ENCODE measurements around the gene PLCB4.

Gene PLCB4

DNA sequence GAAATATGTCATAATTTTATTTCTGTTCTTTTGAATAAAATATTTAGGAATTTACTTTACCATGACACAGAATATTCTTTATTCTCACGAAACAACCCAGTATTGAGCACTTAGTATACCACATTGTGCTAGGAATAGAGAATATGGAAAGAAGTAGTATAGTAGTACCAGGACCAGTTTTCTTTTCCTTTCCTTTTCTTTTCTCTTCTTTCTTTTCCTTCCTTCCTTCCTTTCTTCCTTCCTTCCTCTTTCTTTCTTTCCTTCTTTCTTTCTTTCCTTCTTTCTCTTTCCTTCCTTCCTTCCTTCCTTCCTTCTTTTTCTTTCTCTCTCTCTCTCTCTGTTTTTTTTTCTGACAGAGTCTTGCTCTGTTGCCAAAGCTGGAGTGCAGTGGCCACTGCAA is 7.5 kb upstream of the PLCB4 start:
- DNase-seq (ENCODE audit: low read depth) = no peak

DNA sequence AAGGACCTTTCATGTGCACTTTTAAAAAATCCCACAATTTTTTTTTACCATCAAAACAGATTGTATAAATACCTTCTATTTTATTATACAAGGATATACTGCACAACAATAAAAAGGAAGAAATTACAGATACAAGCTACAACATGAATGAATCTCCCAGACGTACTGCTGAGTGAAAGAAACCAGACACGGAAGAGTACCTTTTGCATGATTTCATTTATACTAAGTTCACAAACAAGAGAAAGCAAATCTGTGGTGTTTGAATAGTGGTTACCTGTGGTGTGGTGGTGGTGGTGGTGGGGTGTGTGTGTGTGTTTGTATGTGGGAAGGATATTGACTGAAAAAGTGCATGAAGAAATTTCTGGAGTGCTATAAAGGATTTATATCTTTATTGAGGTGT is 6.8 kb upstream of the PLCB4 start:
- DNase-seq (ENCODE audit: low read depth) = no peak

DNA sequence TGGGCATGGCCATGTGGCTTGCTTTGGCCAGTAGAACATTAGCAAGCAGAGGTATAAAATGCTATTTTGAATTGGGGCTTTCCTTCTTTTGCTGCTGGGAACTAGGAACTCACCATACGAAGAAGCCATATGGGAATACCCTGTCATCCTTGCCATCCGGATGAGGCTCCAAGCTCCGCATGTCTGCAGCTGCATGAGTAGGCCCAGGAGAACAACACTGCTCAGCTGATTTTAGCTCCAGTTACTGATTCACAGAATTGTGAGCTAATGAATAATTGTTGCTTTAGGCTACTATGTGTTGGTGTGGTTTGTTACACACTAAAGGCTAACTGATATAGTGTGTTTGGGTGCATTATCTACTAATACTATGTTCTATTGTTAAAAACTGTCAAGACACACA is 2.7 kb upstream of the PLCB4 start:
- no peak for DNase-seq (ENCODE audit: low read depth)

DNA sequence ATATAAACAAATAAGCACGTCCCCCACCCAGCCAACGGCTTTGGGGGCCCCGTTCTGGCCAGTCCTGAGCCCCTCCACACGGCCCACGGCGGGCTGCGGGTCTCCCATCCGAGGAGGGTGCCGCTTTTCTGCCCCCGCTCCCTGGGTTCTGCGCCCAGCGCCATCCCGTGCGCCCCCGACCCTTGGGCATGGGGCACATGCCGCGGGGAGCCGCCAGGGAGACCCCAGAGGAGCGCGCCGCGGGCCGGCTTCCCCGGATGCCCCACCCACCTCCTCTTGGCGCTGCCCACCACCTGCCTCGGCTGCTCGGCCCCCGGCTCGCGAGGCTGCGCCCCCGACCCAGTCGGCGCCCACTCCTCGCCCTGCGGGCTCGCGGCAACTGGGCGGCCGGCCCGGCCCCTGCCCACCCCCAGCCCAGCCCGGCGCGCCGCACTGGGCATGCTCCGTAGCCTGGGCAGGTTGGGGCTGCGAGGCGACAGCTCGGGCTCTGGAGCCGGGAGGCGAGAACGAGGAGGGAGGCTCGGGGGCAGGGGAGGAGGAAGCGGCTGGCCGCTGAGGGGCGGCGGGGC is 570 bp upstream of the PLCB4 start:
- no peak for DNase-seq (ENCODE audit: low read depth)

DNA sequence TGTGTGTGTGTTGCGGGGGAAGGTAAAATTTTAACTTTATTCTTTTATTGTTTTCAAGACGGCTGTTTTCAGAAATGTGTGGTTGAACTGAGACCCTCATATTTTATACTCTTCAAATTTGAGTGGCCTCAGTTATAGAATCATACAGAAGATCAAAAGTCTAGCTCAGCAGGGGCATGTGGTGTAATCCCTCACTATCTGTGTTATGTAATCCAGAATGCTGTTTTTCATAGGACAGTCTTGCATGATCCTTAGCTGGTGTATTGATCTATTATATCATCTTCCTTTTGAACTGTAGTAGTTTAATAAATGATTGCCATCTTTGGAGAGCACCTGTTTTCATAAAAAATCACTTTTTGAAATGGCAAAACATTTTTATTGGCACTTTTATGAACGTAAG is 1.4 kb downstream of the PLCB4 start:
- no peak for DNase-seq (ENCODE audit: low read depth)

DNA sequence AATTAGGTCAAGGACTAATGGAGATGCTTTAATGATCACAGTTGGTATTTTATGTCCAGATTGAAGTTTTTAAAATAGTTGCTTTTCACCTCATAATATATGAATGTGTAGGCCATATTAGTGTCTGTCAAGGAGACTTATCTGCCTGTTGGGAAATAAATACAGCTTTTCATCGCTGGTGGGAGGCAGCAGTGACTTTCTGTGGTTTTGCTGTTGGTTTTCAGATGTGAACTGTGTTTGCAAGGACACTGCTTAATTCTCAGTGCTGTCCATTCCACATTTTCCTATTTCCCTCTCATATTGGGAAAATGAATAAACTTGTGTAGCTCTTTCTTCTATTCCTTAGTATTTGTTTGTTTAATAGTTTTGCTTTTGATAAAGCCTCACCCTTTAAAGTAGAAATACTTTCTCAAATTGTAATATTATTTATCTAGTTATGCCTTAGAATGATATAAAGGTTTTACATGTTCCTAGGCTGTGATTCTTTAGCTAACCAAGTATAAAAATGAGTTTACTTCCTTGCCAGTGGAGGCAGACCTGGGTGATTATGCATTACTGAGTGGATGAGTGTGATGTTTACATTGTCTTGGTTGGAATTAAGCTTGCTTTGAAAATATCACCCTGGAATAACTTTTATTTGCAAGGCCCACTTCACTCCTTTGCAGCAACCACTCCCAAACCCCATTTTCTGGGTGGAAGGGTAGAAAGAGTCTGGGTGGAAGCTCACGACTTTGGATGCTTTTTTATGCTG is 3.3 kb downstream of the PLCB4 start:
- DNase-seq (ENCODE audit: low read depth) = no peak

DNA sequence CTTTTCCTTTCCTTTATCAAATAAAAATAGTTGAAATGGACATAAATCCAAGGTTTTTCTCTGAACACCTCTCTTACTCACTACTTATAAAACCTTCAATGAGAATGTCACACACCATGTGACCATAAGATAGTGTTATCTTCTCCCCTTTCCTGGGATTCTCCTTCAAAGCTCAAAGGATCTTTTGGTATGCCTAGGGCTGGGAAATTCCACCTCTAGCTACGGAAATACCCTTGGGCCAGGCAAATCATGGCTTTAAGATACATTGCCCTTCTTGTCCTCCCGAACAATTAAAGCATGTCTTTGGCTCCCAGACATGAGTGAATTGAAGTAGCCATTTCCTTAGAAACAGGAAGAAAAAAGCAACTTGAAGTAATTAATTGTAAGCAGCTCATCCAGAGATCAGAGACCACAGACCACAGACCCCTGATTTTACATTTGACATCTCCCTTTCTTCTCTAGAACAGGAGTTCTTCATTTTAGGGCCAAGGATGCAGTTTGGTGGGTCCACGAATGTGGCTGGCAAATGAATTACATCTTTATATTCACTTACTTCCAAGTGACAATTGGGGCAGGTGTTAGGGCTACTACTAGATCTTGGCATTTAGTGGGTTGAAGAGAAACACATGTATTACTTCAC is 4.1 kb downstream of the PLCB4 start:
- DNase-seq (ENCODE audit: low read depth) = no peak

DNA sequence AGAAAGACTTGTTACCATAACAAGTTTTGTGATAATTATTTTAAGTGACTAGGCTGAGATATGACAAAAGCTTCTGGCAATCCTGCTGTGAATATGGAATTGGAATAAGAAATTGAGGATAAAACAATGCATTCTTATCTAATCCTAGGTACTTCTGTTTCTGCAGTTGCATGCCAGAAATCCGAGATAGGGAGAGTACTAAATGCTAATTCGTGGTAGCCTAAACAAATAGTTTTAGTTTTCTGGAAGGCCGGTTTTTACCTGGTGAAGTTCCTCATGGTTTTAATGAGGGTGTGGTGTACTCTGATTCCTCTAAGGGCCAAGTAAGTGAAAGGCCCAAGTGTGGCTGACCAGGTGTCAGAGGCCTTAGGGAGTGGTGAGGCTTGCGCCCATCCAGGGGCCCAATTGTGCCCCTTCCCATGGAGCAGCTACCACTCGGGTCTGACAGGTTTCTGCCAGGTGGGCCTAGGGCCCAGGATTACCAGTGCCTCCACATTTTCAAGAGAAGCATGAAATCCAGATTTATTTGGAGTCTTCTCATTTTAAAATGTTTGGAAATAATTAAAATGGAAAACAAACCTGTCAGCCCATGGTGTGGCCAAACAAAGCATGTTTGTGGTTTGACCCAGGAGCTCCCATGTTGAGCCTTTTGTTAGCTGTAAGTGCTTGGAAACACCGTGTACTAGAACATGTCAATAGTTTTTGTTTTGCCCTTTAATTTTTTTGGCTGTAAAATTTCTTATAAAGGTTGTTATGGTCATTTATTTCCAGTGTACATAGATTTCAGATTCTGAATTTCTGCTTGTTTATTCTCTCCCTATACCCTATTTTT is 6.6 kb downstream of the PLCB4 start:
- no peak for DNase-seq (ENCODE audit: low read depth)

DNA sequence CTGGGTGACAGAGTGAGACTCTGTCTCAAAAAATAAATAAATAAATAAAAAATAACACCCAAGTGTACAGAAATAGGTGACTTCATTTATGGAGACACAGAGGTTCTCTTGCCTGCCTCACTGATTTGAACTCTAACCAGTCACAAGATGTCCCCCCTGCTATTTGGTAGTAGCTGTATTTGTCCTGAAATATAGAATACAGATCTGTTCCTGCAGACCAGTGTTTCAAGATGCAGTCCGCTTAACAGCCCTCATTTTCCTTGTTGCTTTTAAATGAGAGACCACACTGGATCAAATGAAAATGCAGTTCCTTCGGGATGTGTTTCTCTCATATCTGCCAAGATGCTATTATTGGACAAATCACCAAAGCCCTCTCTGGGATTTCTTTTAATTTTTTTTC is 7.6 kb downstream of the PLCB4 start:
- no peak for DNase-seq (ENCODE audit: low read depth)

DNA sequence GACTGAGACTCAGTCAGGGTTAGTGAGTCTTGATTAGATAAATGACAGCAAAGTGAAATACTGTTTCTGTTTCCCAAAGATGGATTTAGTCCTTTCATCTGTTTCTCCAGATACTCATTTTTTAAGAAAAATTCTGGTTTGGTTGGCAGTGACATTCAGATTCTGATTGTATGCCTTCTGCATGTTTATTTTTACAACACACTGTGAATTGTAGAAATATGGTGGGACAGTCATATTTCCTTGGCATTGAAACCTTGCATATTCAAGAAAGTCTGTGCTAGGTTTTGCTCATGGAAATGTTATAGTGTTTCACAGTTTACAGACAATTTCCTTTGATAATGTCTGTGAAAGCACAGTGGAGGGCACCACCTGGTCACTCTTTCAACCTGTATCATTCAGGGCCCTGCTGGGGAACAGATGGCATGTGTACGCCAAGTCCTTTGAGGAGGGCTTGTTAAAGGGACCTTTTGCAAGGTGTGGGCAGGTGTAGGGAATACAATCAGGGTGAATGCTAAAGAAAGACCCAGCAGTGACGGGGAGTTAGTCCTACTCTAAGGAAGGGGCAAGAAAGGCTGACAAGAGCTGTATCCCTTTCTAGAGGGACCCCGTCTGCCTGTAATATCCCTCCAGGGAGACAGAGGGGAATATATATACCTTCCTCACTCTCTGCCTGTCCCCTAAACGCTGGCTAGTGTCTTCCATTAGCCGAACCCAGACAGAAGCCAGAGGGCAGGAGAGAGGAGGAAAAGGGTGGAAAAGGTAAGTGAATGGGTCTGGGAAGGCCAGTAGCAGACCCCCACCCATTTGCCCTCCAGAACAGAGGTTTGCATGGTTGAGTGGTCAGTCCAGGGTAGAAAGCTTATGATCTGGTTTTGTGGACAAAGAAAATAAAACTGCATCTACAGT is 10.2 kb downstream of the PLCB4 start:
- DNase-seq (ENCODE audit: low read depth) = no peak

DNA sequence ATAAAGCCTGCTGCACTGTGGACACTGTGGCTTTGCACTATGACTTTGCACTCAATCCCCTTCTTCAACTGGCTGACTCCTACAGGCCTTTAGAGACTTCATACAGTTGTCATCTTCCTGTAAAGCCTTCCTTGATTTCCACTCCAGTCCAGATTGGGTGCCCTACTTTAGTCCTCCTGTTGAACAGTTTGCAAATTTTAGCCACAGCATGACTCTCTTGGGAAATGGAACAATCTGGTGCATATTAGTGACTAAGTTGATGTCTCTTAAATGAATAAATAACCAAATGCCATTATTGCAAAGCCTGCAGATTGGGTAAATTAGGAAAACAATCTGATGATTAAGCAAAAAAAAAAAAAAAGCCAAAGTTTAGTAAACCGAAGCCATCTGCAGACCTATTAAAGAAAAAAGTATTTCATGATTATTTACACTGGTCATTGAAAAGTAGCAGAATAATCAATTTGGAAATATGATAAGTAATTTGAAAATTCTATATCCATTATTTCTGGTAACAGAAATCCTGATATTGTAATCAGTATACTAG is 12.6 kb downstream of the PLCB4 start:
- no peak for DNase-seq (ENCODE audit: low read depth)

DNA sequence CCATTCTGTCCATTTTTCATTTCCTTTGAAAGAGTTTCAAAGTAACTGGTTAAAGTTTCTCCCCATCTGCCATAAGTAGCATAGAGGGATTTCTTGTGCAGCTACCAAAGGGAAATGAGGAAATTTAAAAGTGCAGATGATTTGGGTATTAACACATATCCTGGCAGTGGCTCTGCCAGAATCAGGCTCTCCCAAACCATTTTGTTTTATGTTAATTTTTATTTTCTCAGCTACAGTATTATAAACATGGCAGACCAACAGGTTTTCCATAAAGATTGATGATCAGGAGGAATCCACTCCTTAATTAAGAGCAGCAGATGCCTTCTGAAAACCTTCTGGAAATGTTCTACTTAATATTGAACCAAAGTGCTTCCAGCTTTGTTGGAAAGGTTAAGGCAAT is 13.9 kb downstream of the PLCB4 start:
- DNase-seq (ENCODE audit: low read depth) = no peak

DNA sequence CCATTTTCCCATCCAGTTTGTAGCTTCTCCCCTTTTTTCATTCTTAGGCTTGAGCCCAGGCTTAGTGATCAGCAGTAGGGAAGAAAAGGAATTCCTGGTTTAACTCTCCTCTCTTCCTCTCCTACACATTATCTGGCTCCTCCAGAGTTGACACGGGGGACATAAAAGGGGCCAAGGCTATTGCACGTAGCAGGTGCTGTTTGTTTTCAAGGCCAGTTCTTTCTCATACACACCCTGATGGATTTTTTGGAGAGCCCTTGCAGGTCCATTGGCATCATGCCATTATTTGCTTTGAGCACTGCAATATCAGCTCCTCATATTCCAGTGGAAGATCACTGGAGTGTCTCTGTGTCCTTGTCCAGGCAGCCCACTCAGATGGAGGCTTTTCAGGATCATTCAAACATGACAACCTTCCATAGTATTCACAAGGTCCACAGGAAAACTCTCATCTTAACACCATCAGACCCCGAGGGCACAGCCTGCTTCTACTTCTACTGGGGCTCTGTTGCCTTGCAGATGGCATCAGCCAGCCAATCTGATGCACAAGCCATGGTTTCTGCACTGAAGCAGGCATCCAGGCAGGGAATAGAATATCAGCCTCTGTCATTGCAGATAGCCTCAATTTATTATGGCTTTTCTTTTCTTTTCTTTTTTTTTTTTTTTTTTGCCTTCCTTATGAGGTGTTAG is 18.8 kb downstream of the PLCB4 start:
- no peak for DNase-seq (ENCODE audit: low read depth)

DNA sequence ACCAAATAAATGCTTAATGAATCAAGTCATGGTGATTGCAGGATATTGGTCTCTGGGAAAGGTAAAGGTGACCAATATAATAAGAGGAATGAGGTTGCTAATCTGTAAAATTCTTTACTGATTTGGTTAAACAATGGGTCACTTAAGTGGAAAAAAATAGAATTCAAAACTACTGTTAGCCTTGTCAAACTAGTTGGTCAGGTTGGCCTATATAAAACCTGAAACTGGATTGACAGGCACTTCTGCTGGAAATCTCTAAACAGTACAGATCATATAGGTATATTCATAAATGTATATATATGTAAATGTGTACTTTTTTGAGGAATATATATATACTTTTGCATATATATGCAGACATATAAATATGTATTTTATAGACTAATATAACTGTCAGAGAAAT is 19.7 kb downstream of the PLCB4 start:
- DNase-seq (ENCODE audit: low read depth) = no peak

DNA sequence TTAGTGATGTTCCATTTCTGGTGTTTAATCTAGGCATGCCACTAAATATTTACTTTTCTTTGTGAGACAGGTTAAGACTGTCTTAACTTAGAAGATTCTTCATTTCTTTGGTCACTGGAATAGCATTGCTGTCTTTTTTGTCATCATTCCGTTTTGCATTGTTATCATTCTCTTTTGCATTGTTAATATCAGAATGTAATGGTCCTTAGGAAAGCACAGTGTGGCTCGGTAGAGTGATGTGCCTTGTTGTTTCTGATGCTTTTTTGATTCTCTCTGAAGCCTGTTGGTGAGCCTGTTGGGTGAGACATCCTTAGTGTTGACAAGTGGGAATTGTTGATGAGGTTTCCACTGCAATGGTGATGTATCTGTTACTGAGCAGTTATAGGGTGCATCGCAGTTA is 23.2 kb downstream of the PLCB4 start:
- no peak for DNase-seq (ENCODE audit: low read depth)

DNA sequence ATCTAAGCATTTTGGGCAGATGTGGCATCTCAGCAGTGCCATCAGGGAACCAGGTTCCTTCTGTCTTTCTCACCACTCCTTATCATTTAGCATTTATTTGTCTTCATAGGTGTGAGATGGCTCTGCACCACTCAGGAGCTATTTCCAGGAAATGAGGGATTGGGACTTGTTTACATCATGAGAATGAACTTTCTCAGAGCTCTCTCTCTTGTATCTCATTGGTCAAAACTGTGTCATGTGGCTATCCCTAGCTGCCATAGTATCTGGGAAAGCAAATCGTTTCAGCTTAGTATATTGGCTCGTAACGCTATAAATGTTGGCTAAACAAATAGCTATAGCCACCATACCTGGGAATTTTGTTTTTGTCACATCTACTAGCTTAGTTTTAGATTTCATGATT is 23.8 kb downstream of the PLCB4 start:
- no peak for DNase-seq (ENCODE audit: low read depth)

DNA sequence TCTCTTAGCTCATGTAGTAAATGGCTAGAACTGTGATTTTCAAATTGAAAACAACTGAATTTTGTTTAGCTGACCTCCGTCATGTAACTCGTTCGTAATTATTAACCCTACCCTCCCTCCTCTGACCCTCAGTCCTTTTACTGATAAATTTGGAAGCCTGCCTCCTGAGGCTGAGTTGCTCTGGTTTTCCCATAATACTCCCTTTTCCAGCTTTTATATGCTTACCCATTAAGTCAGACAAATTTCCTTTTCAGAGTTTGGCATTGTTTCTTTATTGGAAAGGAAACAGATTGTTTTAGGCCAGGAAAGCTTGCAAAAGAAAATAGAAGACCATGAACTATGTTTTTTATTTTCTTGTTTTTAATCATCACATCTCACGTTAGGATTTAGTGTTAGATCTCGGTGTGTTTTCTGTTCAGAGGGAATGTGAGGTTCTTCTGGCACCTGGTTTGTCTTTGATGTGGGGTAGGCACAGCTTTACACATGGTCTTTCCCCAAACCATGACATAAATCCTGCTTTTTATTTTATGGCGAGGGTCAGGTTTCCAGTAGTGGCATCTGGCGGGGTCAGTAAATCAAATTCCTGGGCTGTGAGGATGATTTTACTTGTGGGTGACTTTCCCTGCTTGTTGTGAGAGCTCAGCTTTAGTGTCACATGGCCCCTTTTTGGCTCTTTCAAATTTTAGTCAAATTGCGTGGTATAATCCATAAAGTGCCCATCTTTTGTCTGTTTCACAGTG is 24.5 kb downstream of the PLCB4 start:
- DNase-seq (ENCODE audit: low read depth) = no peak

DNA sequence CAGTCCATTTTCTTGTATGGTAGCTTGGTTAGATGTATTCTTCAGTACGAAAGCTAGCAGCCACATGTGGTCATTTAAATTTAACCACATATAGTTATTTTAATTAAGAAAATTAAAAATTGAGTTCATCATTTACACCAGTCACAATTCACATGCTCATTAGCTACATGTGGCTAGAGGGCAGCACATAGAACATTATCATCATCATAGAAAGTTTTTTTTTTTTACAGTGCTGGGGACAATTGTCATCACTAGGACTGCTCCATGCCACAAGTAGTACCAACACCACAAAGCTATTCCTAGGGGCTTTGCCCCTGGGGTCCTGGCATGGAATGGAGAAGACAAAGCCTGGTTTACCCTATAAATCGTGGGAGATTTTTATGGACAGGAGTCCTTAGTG is 30.5 kb downstream of the PLCB4 start:
- DNase-seq (ENCODE audit: low read depth) = no peak

DNA sequence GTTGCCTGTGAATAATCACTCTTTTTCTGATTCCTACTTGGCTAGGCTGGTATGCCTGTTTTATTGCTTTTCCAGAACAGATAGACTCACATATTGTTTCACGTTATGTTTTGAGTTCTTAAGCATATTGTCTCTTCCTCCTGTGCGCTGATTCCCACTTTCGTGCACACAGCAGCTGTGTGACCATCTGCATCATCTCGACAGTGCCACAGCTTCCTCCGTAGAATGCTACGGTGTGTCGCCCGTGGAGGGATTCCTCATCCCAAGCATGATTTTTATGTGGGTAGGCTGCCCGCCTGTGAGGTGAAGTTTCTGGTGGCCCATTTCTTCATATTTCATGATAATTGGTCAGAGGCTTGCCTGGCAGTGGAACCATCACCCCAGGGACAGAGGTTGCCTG is 31.8 kb downstream of the PLCB4 start:
- DNase-seq (ENCODE audit: low read depth) = no peak

DNA sequence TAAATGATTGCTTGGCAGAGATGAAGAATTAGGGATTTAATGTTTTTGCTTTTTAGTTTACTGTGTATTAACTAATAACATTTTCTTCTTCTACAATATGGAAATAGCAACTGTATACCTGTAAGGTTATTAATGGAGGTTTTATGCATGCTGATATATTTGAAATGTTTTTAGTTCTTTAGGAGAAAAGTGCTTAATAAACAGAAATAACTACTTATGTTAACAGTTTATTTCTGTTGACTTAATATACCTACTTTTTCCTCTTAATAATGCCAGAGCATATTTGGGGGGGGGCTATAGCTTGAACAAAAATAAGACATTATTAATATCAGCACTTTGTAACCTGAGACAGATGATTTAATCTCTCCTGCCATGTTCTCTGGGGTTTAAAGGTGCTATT is 33.6 kb downstream of the PLCB4 start:
- DNase-seq (ENCODE audit: low read depth) = no peak

All from stimulated activated CD8-positive, alpha-beta memory T cell treated with anti-CD3 and anti-CD28 coated beads, Interleukin-12 subunit alpha, Interleukin-12 subunit beta, amount 100 ng/mL, for 1 hour (primary cell).